Activated T-cell treated with anti-CD3 and anti-CD28 coated beads, Interleukin-2, amount 50 U/mL, for 24 hours (primary cell): ENCODE measurements around the gene TMEM237.

Experiments used
- DNase-seq: peaks from one replicate; pipeline ENCODE4 v3.0.0-alpha.2; 2020
- H3K27ac Mint-ChIP-seq: 2 replicates; pipeline ENCODE4 v1.8.0; 2020; ENCODE audit warnings: mild to moderate bottlenecking, mixed read lengths
- H3K27me3 Mint-ChIP-seq: 2 replicates; pipeline ENCODE4 v1.8.0; 2020; ENCODE audit warnings: mixed read lengths
- H3K36me3 Mint-ChIP-seq: 2 replicates; pipeline ENCODE4 v1.8.0; 2020; ENCODE audit warnings: low read depth, mixed read lengths
- H3K4me1 Mint-ChIP-seq: 2 replicates; pipeline ENCODE4 v1.8.0; 2020; ENCODE audit warnings: low read depth, mixed read lengths
- H3K4me3 Mint-ChIP-seq: 2 replicates; pipeline ENCODE4 v1.8.0; 2020; ENCODE audit warnings: mild to moderate bottlenecking, moderate library complexity, mixed read lengths
- H3K9me3 Mint-ChIP-seq: 2 replicates; pipeline ENCODE4 v1.8.0; 2020; ENCODE audit warnings: mixed read lengths

TMEM237 gene

GRCh38 chr2:201656102-201656501, 12.8 kb upstream of the TMEM237 start:
- DNase-seq, result no peak
- Mint-ChIP-seq H3K9me3 (no peaks in the 10 kb centered on the region), H3K27ac (no peak overlapping the region), H3K27me3 (peaks cover 11% of the 10 kb centered on the region), H3K36me3 (no peaks in the 10 kb centered on the region), H3K4me3 (no peak overlapping the region), H3K4me1 (peaks cover 4% of the 10 kb centered on the region)

- Mint-ChIP-seq H3K36me3 (no peaks in the 10 kb centered on the region), H3K27ac (no peak overlapping the region), H3K4me3 (no peak overlapping the region), H3K4me1 (peaks cover 4% of the 10 kb centered on the region), H3K9me3 (no peaks in the 10 kb centered on the region), H3K27me3 (peaks cover 18% of the 10 kb centered on the region)
- no peak for DNase-seq
Observed at GRCh38 chr2:201654616-201655384, 11.5 kb upstream of the TMEM237 start.

- no peak for DNase-seq
- Mint-ChIP-seq H3K9me3 (no peaks in the 10 kb centered on the region), H3K4me3 (no peak overlapping the region), H3K36me3 (no peaks in the 10 kb centered on the region), H3K4me1 (peaks cover 4% of the 10 kb centered on the region), H3K27ac (no peak overlapping the region), H3K27me3 (peaks cover 18% of the 10 kb centered on the region)
Observed at GRCh38 chr2:201653221-201653620, 9.9 kb upstream of the TMEM237 start.

GRCh38 chr2:201649442-201649841, 6.1 kb upstream of the TMEM237 start:
- no peaks in the 10 kb centered on the region for H3K36me3 Mint-ChIP-seq
- no peak for DNase-seq
- no peak overlapping the region for H3K4me3 Mint-ChIP-seq
- no peak overlapping the region for H3K27ac Mint-ChIP-seq
- H3K27me3 Mint-ChIP-seq, result peaks cover 18% of the 10 kb centered on the region
- H3K9me3 Mint-ChIP-seq, result no peaks in the 10 kb centered on the region
- peaks cover 4% of the 10 kb centered on the region for H3K4me1 Mint-ChIP-seq

- H3K9me3 Mint-ChIP-seq, result no peaks in the 10 kb centered on the region
- peaks cover 3% of the 10 kb centered on the region for H3K36me3 Mint-ChIP-seq
- H3K4me3 Mint-ChIP-seq, result no peak overlapping the region
- H3K4me1 Mint-ChIP-seq, result peaks cover 6% of the 10 kb centered on the region
- H3K27me3 Mint-ChIP-seq, result peaks cover 12% of the 10 kb centered on the region
- DNase-seq, result no peak
- H3K27ac Mint-ChIP-seq, result no peak overlapping the region
Observed at GRCh38 chr2:201647431-201647830, 4.1 kb upstream of the TMEM237 start.

- Mint-ChIP-seq H3K27ac (no peak overlapping the region), H3K27me3 (no peaks in the 10 kb centered on the region), H3K36me3 (peaks cover 7% of the 10 kb centered on the region), H3K9me3 (no peaks in the 10 kb centered on the region), H3K4me1 (peaks cover 16% of the 10 kb centered on the region), H3K4me3 (peak overlapping the region; percentile 90)
- no peak for DNase-seq
Observed at GRCh38 chr2:201644001-201644400, 698 bp upstream of the TMEM237 start.

GRCh38 chr2:201642579-201643215, 606 bp downstream of the TMEM237 start:
- Mint-ChIP-seq H3K9me3 (no peaks in the 10 kb centered on the region), H3K27me3 (no peaks in the 10 kb centered on the region), H3K4me3 (peak overlapping the region; percentile 90), H3K36me3 (peaks cover 12% of the 10 kb centered on the region), H3K4me1 (peaks cover 16% of the 10 kb centered on the region), H3K27ac (peak overlapping the region; percentile 92)
- DNase-seq, result peak; percentile 92

- DNase-seq, result no peak
- H3K4me1 Mint-ChIP-seq, result peaks cover 16% of the 10 kb centered on the region
- H3K36me3 Mint-ChIP-seq, result peaks cover 12% of the 10 kb centered on the region
- peak overlapping the region; percentile 90 for H3K4me3 Mint-ChIP-seq
- H3K27ac Mint-ChIP-seq, result peak overlapping the region; percentile 92
- H3K27me3 Mint-ChIP-seq, result no peaks in the 10 kb centered on the region
- H3K9me3 Mint-ChIP-seq, result no peaks in the 10 kb centered on the region
Observed at GRCh38 chr2:201642086-201642578, 1.2 kb downstream of the TMEM237 start.

GRCh38 chr2:201639205-201639604, 4.1 kb downstream of the TMEM237 start:
- Mint-ChIP-seq H3K27me3 (no peaks in the 10 kb centered on the region), H3K9me3 (no peaks in the 10 kb centered on the region), H3K4me3 (no peak overlapping the region), H3K27ac (no peak overlapping the region), H3K36me3 (peaks cover 29% of the 10 kb centered on the region), H3K4me1 (peaks cover 16% of the 10 kb centered on the region)
- no peak for DNase-seq

GRCh38 chr2:201638326-201638725, 5.0 kb downstream of the TMEM237 start:
- H3K27ac Mint-ChIP-seq, result no peak overlapping the region
- H3K4me3 Mint-ChIP-seq, result no peak overlapping the region
- no peak for DNase-seq
- peaks cover 11% of the 10 kb centered on the region for H3K4me1 Mint-ChIP-seq
- peaks cover 36% of the 10 kb centered on the region for H3K36me3 Mint-ChIP-seq
- no peaks in the 10 kb centered on the region for H3K27me3 Mint-ChIP-seq
- no peaks in the 10 kb centered on the region for H3K9me3 Mint-ChIP-seq

GRCh38 chr2:201633661-201634249, 9.5 kb downstream of the TMEM237 start:
- no peak overlapping the region for H3K4me3 Mint-ChIP-seq
- no peaks in the 10 kb centered on the region for H3K9me3 Mint-ChIP-seq
- H3K27me3 Mint-ChIP-seq, result no peaks in the 10 kb centered on the region
- H3K27ac Mint-ChIP-seq, result no peak overlapping the region
- no peaks in the 10 kb centered on the region for H3K4me1 Mint-ChIP-seq
- no peak for DNase-seq
- peaks cover 60% of the 10 kb centered on the region for H3K36me3 Mint-ChIP-seq

- H3K4me1 Mint-ChIP-seq, result no peaks in the 10 kb centered on the region
- H3K4me3 Mint-ChIP-seq, result no peak overlapping the region
- H3K9me3 Mint-ChIP-seq, result no peaks in the 10 kb centered on the region
- peaks cover 53% of the 10 kb centered on the region for H3K36me3 Mint-ChIP-seq
- H3K27ac Mint-ChIP-seq, result no peak overlapping the region
- no peak for DNase-seq
- H3K27me3 Mint-ChIP-seq, result no peaks in the 10 kb centered on the region
Observed at GRCh38 chr2:201631041-201631440, 12.3 kb downstream of the TMEM237 start.

GRCh38 chr2:201630577-201630976, 12.7 kb downstream of the TMEM237 start:
- Mint-ChIP-seq H3K9me3 (no peaks in the 10 kb centered on the region), H3K4me3 (no peak overlapping the region), H3K4me1 (no peaks in the 10 kb centered on the region), H3K36me3 (peaks cover 53% of the 10 kb centered on the region), H3K27me3 (no peaks in the 10 kb centered on the region), H3K27ac (no peak overlapping the region)
- DNase-seq, result no peak

GRCh38 chr2:201628545-201628944, 14.8 kb downstream of the TMEM237 start:
- no peak for DNase-seq
- no peaks in the 10 kb centered on the region for H3K4me1 Mint-ChIP-seq
- no peak overlapping the region for H3K4me3 Mint-ChIP-seq
- no peaks in the 10 kb centered on the region for H3K9me3 Mint-ChIP-seq
- peaks cover 36% of the 10 kb centered on the region for H3K36me3 Mint-ChIP-seq
- H3K27ac Mint-ChIP-seq, result no peak overlapping the region
- no peaks in the 10 kb centered on the region for H3K27me3 Mint-ChIP-seq
